Measurements from ENCODE around the gene C5AR2.
"Not testable (repeated sequence)": the region's sequence is repeated elsewhere in the genome, so short reads cannot be mapped to it uniquely, and the experiment has no call there.

C5AR2 gene

GRCh38 chr19:47331931-47332547, at the start of gene C5AR2:
Gene C5AR2 (plus strand): TSS chr19:47332175. CDS start chr19:47340800, 8,625 bp downstream.
- peak in 8 of 58 donors; percentile 3 to 36 (median 12) for DNase-seq

GRCh38 chr19:47283405-47284059, 48.4 kb upstream of the C5AR2 start:
- no peak for DNase-seq

GRCh38 chr19:47284324-47284899, 47.6 kb upstream of the C5AR2 start:
- DNase-seq: peak in 16 of 58 donors; percentile 4 to 69 (median 28)

- peak in 46 of 58 donors; percentile 5 to 78 (median 39) for DNase-seq
Observed at GRCh38 chr19:47296036-47296435, 35.9 kb upstream of the C5AR2 start.

GRCh38 chr19:47300867-47301266, 31.1 kb upstream of the C5AR2 start:
- not testable (repeated sequence) for DNase-seq

GRCh38 chr19:47302249-47302648, 29.7 kb upstream of the C5AR2 start:
- no peak for DNase-seq

- DNase-seq: no peak
Observed at GRCh38 chr19:47303966-47304365, 28.0 kb upstream of the C5AR2 start.

GRCh38 chr19:47305309-47305751, 26.6 kb upstream of the C5AR2 start:
- peak in 17 of 58 donors; percentile 2 to 55 (median 10) for DNase-seq

- no peak for DNase-seq
Observed at GRCh38 chr19:47306303-47306702, 25.7 kb upstream of the C5AR2 start.

- DNase-seq: no peak
Observed at GRCh38 chr19:47309038-47309437, 22.9 kb upstream of the C5AR2 start.

- peak in 15 of 58 donors; percentile 4 to 36 (median 19) for DNase-seq
Observed at GRCh38 chr19:47309608-47310007, 22.4 kb upstream of the C5AR2 start, which contains the start of gene C5AR1. Gene C5AR1 (plus strand): TSS chr19:47309861. CDS start chr19:47309896, 35 bp downstream.

GRCh38 chr19:47310323-47310722, 21.7 kb upstream of the C5AR2 start:
- no peak for DNase-seq

GRCh38 chr19:47310819-47311218, 21.2 kb upstream of the C5AR2 start:
- DNase-seq: peak in 2 of 58 donors; percentile 16 to 26

GRCh38 chr19:47312366-47313006, 19.5 kb upstream of the C5AR2 start:
- DNase-seq: no peak

GRCh38 chr19:47313754-47314295, 18.1 kb upstream of the C5AR2 start:
- no peak for DNase-seq

- DNase-seq: peak in 26 of 58 donors; percentile 3 to 65 (median 22)
Observed at GRCh38 chr19:47315125-47315821, 16.7 kb upstream of the C5AR2 start.

- DNase-seq: no peak
Observed at GRCh38 chr19:47316513-47316912, 15.5 kb upstream of the C5AR2 start.

GRCh38 chr19:47319923-47320871, 11.8 kb upstream of the C5AR2 start:
- DNase-seq: no peak

GRCh38 chr19:47321630-47322029, 10.3 kb upstream of the C5AR2 start:
- DNase-seq: no peak

- no peak for DNase-seq
Observed at GRCh38 chr19:47322058-47322457, 9.9 kb upstream of the C5AR2 start.
